Lower leg skin (tissue), 3 donors: ENCODE results near the gene SMTN.

Source experiments
- POLR2A ChIP-seq, 2 donors: fragments of 450-650 bp; IDR thresholded peaks; one replicate each; pipeline ENCODE4 v1.6.1; 2016 to 2017; ENCODE audit warnings: antibody characterized with exemption in 2 of 2, mild to moderate bottlenecking in 1 of 2, moderate library complexity in 1 of 2
- TF ChIP-seq, protein P1 (sequence below), 3 donors: fragments of 450-650 bp; IDR thresholded peaks; one replicate each; pipeline ENCODE4 v1.5.1; 2016; ENCODE audit warnings: antibody characterized with exemption in 3 of 3, mild to moderate bottlenecking in 3 of 3, moderate library complexity in 2 of 3

DNA sequence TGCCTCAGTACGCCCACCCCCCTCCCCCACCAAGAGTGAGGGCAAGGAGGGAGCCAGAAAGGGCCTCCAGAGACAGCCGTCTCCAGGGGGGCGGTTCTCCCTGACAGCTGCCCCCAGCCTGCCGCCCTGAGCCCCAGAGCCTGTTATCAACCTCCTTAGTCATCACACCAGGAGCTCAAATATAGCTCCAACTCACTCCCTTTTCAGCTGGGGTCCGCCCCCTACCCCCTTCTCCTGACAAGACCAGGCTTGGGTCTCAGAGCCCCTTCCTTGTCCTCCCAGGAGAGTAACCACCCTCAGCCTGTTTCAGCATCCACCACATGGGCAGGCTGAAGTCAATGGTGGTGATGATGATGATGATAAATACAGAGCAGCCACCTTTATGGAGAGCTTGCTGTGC, 39.1 kb downstream of the SMTN start:
- TF ChIP-seq, protein P1, sequence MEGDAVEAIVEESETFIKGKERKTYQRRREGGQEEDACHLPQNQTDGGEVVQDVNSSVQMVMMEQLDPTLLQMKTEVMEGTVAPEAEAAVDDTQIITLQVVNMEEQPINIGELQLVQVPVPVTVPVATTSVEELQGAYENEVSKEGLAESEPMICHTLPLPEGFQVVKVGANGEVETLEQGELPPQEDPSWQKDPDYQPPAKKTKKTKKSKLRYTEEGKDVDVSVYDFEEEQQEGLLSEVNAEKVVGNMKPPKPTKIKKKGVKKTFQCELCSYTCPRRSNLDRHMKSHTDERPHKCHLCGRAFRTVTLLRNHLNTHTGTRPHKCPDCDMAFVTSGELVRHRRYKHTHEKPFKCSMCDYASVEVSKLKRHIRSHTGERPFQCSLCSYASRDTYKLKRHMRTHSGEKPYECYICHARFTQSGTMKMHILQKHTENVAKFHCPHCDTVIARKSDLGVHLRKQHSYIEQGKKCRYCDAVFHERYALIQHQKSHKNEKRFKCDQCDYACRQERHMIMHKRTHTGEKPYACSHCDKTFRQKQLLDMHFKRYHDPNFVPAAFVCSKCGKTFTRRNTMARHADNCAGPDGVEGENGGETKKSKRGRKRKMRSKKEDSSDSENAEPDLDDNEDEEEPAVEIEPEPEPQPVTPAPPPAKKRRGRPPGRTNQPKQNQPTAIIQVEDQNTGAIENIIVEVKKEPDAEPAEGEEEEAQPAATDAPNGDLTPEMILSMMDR (IDR thresholded peaks at IDR 0.05), result no peak
- TF ChIP-seq POLR2A (IDR thresholded peaks at IDR 0.05), result no peak
